ENCODE measurements around the gene PFKFB2. TPM values are rescaled to one million over a fixed set of nuclear protein-coding genes. Genes with fewer than 3 reads are reported as not detected.

The PFKFB2 gene
- polyA plus RNA-seq, 1 donor from 2014 or later = 9.8 TPM

GRCh38 chr1:207089627-207090355, 36.7 kb downstream of the PFKFB2 start:
- Histone ChIP-seq H3K9me2 (ENCODE audit: insufficient read depth, low read length) (no peaks in the 10 kb centered on the region), H3K9ac (ENCODE audit: low read length) (no peak overlapping the region), H3K27ac (ENCODE audit: low read length) (no peak overlapping the region), H4K20me1 (ENCODE audit: insufficient read depth) (no peaks in the 10 kb centered on the region), H3K79me2 (replicated peaks; ENCODE audit: insufficient read depth, low read length) (no peaks in the 10 kb centered on the region), H2AFZ (ENCODE audit: low read depth, low read length) (no peak overlapping the region), H3K4me2 (ENCODE audit: low read length) (no peak overlapping the region), H3K27me3 (ENCODE audit: insufficient read depth, low read depth, low read length) (no peaks in the 10 kb centered on the region), H3K4me3 (ENCODE audit: low read length) (no peak overlapping the region), H3K9me3 (ENCODE audit: low read length) (no peaks in the 10 kb centered on the region), H3K36me3 (ENCODE audit: insufficient read depth, low read length) (no peaks in the 10 kb centered on the region), H3F3A (ENCODE audit: insufficient read depth, low read length, poor library complexity, severe bottlenecking) (no peaks in the 10 kb centered on the region)
- TF ChIP-seq MXI1 (conservative IDR thresholded peaks at IDR 0.05; ENCODE audit: poor library complexity, severe bottlenecking) (no peak), REST (IDR thresholded peaks at IDR 0.05; ENCODE audit: borderline replicate concordance) (no peak), POLR2AphosphoS5 (IDR thresholded peaks at IDR 0.05) (no peak), TAF1 (IDR thresholded peaks at IDR 0.05; ENCODE audit: low read depth) (no peak), RAD21 (conservative IDR thresholded peaks at IDR 0.05) (no peak), EZH2 (IDR thresholded peaks at IDR 0.05; ENCODE audit: borderline replicate concordance, insufficient read depth, low read length, poor library complexity, severe bottlenecking) (no peak)
- TF ChIP-seq, protein P1, sequence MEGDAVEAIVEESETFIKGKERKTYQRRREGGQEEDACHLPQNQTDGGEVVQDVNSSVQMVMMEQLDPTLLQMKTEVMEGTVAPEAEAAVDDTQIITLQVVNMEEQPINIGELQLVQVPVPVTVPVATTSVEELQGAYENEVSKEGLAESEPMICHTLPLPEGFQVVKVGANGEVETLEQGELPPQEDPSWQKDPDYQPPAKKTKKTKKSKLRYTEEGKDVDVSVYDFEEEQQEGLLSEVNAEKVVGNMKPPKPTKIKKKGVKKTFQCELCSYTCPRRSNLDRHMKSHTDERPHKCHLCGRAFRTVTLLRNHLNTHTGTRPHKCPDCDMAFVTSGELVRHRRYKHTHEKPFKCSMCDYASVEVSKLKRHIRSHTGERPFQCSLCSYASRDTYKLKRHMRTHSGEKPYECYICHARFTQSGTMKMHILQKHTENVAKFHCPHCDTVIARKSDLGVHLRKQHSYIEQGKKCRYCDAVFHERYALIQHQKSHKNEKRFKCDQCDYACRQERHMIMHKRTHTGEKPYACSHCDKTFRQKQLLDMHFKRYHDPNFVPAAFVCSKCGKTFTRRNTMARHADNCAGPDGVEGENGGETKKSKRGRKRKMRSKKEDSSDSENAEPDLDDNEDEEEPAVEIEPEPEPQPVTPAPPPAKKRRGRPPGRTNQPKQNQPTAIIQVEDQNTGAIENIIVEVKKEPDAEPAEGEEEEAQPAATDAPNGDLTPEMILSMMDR (IDR thresholded peaks at IDR 0.05; ENCODE audit: poor library complexity, severe bottlenecking) = no peak

DNA sequence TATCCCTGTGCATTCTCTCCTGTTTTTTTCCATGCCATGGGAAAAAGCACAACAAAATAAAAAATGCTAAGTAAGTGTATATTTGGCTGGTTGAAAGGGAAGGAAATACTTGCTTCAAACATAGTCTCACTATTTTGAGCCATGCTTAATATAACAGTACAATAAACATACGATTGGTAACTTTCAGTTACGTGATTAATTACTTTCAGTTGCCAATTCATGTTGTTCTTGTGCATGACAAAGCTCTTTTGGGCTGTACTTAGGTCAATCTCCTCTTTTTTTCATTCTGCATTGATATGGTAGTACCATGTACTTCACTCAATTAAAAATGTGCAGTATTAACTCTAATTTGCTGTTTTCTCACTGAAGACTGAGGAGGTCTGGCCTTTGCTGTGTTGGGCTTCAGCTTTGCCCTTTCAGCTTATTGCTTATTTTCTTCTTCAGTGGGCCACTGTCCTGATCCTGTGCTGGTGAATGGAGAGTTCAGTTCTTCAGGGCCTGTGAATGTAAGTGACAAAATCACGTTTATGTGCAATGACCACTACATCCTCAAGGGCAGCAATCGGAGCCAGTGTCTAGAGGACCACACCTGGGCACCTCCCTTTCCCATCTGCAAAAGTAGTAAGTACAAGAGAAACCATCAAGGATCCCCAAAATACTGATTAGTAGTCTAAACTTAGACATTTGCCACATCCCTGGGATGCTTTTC, 38.3 kb downstream of the PFKFB2 start:
- TF ChIP-seq POLR2AphosphoS5 (IDR thresholded peaks at IDR 0.05) (no peak), SMC3 (conservative IDR thresholded peaks at IDR 0.05; ENCODE audit: poor library complexity) (no peak), RAD21 (conservative IDR thresholded peaks at IDR 0.05) (no peak), TAF1 (IDR thresholded peaks at IDR 0.05; ENCODE audit: low read depth) (no peak), EP300 (conservative IDR thresholded peaks at IDR 0.05; ENCODE audit: poor library complexity, severe bottlenecking) (no peak), MXI1 (conservative IDR thresholded peaks at IDR 0.05; ENCODE audit: poor library complexity, severe bottlenecking) (no peak), REST (IDR thresholded peaks at IDR 0.05; ENCODE audit: borderline replicate concordance) (no peak), EZH2 (IDR thresholded peaks at IDR 0.05; ENCODE audit: borderline replicate concordance, insufficient read depth, low read length, poor library complexity, severe bottlenecking) (no peak)
- TF ChIP-seq, protein P1 (IDR thresholded peaks at IDR 0.05; ENCODE audit: poor library complexity, severe bottlenecking) = no peak
- Histone ChIP-seq H2AFZ (ENCODE audit: low read depth, low read length) (no peak overlapping the region), H3K27ac (ENCODE audit: low read length) (no peak overlapping the region), H3K36me3 (ENCODE audit: insufficient read depth, low read length) (no peaks in the 10 kb centered on the region), H3K4me2 (ENCODE audit: low read length) (no peak overlapping the region), H3F3A (ENCODE audit: insufficient read depth, low read length, poor library complexity, severe bottlenecking) (no peaks in the 10 kb centered on the region), H3K9me3 (ENCODE audit: low read length) (no peaks in the 10 kb centered on the region), H3K9me2 (ENCODE audit: insufficient read depth, low read length) (no peaks in the 10 kb centered on the region), H3K27me3 (ENCODE audit: insufficient read depth, low read depth, low read length) (no peaks in the 10 kb centered on the region), H4K20me1 (ENCODE audit: insufficient read depth) (no peaks in the 10 kb centered on the region), H3K4me3 (ENCODE audit: low read length) (no peak overlapping the region), H3K79me2 (replicated peaks; ENCODE audit: insufficient read depth, low read length) (no peaks in the 10 kb centered on the region), H3K9ac (ENCODE audit: low read length) (no peak overlapping the region)
